Measurements from ENCODE around the gene NUP93. TPM values are rescaled to one million over a fixed set of nuclear protein-coding genes. Genes with fewer than 3 reads are reported as not detected.

Gene NUP93
- total RNA-seq, 1 experiment from 2014 or later, result 144 TPM

DNA sequence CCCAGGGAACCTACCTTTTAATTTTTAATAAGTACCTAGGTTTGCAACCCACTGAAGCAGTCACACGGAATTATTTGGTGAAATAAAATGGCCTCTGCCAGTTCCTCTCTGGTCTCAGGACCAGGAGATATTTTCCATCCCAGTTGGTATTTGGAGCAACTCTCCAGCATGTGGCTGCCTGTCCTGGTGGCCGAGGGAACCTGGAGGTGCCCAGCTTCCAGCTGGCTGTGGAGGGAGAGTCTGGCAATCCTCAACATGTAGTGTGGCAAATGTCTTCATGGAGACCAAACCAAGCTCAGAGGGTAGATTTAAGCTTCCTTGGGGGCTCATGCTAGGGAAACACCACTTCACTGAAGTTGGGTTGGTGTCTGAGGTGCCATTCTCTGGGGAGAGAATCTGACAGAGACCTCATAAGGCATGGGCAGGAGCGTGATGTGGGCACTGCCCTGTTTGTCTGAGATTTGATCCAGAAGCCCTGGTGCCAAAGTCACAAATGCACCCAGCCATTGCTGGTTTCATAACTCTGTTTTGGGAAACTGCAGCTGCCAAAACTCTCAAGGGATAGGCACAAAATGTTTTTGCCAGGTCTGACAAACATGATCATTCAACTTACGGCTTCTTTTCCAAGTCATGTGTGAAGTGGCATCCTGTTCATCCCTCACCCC lies 44.9 kb upstream of the NUP93 start:
- no TSS peak for BruUV-seq (replicated peaks)
- no peaks in the 10 kb centered on the region for H3K36me3 ChIP-seq (ENCODE audit: control insufficient read depth in 1 of 2, insufficient read depth in 2 of 2, low read length in 2 of 2)
- DNase-seq (ENCODE audit: low read depth, low spot score) (no peak), ATAC-seq (no peak)
- ChIA-PET CTCF (no interaction called here), POLR2A (no interaction called here), RAD21 (ENCODE audit: low non-redundant PET in 1 of 2, low total read pairs in 2 of 2, uncharacterized antibody in 2 of 2, unreplicated experiment in 2 of 2) (no interaction called here)
- H3K27ac ChIP-seq (ENCODE audit: low read depth, low read length), result no peak overlapping the region
- no peaks in the 10 kb centered on the region for H3K79me2 ChIP-seq (ENCODE audit: insufficient read depth, low read length)
- no peaks in the 10 kb centered on the region for H3K27me3 ChIP-seq (ENCODE audit: insufficient read depth, low read length)
- no peak overlapping the region for H3K9ac ChIP-seq (ENCODE audit: low read length)
- no peaks in the 10 kb centered on the region for H3K9me3 ChIP-seq (ENCODE audit: control insufficient read depth in 1 of 2, insufficient read depth in 1 of 2, low read depth in 1 of 2, low read length in 2 of 2)
- peaks cover 18 to 36% of the 10 kb centered on the region in 2 experiments for H3K4me1 ChIP-seq (ENCODE audit: control insufficient read depth in 1 of 2, insufficient read depth in 2 of 2, low read length in 2 of 2)
- no peaks in the 10 kb centered on the region for H4K20me1 ChIP-seq (ENCODE audit: insufficient read depth)
- no peak overlapping the region for H2AFZ ChIP-seq (ENCODE audit: low read depth, low read length, poor library complexity, severe bottlenecking)
- no peak overlapping the region for H3K4me2 ChIP-seq (ENCODE audit: low read length)
- intact Hi-C loops (cut with micrococcal nuclease), result loop anchor here (5.0 kb wide), 2 partner anchors 58 to 1183 kb away; partner anchors contain the start of gene MT1E
- H3K4me3 ChIP-seq (replicated peaks in 1 of 2; ENCODE audit: low read depth in 1 of 2, low read length in 2 of 2), result no peak overlapping the region
- TF ChIP-seq, protein P1, sequence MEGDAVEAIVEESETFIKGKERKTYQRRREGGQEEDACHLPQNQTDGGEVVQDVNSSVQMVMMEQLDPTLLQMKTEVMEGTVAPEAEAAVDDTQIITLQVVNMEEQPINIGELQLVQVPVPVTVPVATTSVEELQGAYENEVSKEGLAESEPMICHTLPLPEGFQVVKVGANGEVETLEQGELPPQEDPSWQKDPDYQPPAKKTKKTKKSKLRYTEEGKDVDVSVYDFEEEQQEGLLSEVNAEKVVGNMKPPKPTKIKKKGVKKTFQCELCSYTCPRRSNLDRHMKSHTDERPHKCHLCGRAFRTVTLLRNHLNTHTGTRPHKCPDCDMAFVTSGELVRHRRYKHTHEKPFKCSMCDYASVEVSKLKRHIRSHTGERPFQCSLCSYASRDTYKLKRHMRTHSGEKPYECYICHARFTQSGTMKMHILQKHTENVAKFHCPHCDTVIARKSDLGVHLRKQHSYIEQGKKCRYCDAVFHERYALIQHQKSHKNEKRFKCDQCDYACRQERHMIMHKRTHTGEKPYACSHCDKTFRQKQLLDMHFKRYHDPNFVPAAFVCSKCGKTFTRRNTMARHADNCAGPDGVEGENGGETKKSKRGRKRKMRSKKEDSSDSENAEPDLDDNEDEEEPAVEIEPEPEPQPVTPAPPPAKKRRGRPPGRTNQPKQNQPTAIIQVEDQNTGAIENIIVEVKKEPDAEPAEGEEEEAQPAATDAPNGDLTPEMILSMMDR (IDR thresholded peaks at IDR 0.05 in 2 of 3, conservative IDR thresholded peaks at IDR 0.05 in 1 of 3; ENCODE audit: borderline replicate concordance in 1 of 3, insufficient read depth in 1 of 3, low read depth in 2 of 3, low read length in 2 of 3), result no peak
- TF ChIP-seq ELF1 (IDR thresholded peaks at IDR 0.05; ENCODE audit: borderline replicate concordance, low read depth), result no peak
- TF ChIP-seq, protein P2, sequence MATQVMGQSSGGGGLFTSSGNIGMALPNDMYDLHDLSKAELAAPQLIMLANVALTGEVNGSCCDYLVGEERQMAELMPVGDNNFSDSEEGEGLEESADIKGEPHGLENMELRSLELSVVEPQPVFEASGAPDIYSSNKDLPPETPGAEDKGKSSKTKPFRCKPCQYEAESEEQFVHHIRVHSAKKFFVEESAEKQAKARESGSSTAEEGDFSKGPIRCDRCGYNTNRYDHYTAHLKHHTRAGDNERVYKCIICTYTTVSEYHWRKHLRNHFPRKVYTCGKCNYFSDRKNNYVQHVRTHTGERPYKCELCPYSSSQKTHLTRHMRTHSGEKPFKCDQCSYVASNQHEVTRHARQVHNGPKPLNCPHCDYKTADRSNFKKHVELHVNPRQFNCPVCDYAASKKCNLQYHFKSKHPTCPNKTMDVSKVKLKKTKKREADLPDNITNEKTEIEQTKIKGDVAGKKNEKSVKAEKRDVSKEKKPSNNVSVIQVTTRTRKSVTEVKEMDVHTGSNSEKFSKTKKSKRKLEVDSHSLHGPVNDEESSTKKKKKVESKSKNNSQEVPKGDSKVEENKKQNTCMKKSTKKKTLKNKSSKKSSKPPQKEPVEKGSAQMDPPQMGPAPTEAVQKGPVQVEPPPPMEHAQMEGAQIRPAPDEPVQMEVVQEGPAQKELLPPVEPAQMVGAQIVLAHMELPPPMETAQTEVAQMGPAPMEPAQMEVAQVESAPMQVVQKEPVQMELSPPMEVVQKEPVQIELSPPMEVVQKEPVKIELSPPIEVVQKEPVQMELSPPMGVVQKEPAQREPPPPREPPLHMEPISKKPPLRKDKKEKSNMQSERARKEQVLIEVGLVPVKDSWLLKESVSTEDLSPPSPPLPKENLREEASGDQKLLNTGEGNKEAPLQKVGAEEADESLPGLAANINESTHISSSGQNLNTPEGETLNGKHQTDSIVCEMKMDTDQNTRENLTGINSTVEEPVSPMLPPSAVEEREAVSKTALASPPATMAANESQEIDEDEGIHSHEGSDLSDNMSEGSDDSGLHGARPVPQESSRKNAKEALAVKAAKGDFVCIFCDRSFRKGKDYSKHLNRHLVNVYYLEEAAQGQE (IDR thresholded peaks at IDR 0.05; ENCODE audit: low read depth), result no peak
- no peak for TF ChIP-seq EZH2 (IDR thresholded peaks at IDR 0.05)
- TF ChIP-seq JUND (IDR thresholded peaks at IDR 0.05), result no peak
- TF ChIP-seq EZH2phosphoT487 (IDR thresholded peaks at IDR 0.05; ENCODE audit: borderline replicate concordance), result no peak
- TF ChIP-seq, protein P3, sequence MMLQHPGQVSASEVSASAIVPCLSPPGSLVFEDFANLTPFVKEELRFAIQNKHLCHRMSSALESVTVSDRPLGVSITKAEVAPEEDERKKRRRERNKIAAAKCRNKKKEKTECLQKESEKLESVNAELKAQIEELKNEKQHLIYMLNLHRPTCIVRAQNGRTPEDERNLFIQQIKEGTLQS (IDR thresholded peaks at IDR 0.05), result no peak
- TF ChIP-seq ZFX (IDR thresholded peaks at IDR 0.05), result no peak
- TF ChIP-seq ZNF274 (IDR thresholded peaks at IDR 0.05; ENCODE audit: low read depth, low read length), result no peak
- TF ChIP-seq SIN3A (IDR thresholded peaks at IDR 0.05; ENCODE audit: low read depth), result no peak
- TF ChIP-seq, protein P4, sequence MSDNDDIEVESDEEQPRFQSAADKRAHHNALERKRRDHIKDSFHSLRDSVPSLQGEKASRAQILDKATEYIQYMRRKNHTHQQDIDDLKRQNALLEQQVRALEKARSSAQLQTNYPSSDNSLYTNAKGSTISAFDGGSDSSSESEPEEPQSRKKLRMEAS (IDR thresholded peaks at IDR 0.05), result no peak
- TF ChIP-seq SP1 (IDR thresholded peaks at IDR 0.05; ENCODE audit: low read depth), result no peak
- TF ChIP-seq YY1 (IDR thresholded peaks at IDR 0.05; ENCODE audit: extremely low read depth, insufficient replicate concordance, low read depth, low read length), result no peak
- no peak for TF ChIP-seq SRF (IDR thresholded peaks at IDR 0.05; ENCODE audit: low read depth)
- no peak for TF ChIP-seq RAD21 (IDR thresholded peaks at IDR 0.05; ENCODE audit: low read depth)
- TF ChIP-seq, protein P5, sequence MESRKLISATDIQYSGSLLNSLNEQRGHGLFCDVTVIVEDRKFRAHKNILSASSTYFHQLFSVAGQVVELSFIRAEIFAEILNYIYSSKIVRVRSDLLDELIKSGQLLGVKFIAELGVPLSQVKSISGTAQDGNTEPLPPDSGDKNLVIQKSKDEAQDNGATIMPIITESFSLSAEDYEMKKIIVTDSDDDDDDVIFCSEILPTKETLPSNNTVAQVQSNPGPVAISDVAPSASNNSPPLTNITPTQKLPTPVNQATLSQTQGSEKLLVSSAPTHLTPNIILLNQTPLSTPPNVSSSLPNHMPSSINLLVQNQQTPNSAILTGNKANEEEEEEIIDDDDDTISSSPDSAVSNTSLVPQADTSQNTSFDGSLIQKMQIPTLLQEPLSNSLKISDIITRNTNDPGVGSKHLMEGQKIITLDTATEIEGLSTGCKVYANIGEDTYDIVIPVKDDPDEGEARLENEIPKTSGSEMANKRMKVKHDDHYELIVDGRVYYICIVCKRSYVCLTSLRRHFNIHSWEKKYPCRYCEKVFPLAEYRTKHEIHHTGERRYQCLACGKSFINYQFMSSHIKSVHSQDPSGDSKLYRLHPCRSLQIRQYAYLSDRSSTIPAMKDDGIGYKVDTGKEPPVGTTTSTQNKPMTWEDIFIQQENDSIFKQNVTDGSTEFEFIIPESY (IDR thresholded peaks at IDR 0.05; ENCODE audit: extremely low read depth, insufficient replicate concordance, low read length), result no peak
- TF ChIP-seq POLR2AphosphoS5 (IDR thresholded peaks at IDR 0.05; ENCODE audit: low read depth, low read length), result no peak
- no peak for TF ChIP-seq FOSL1 (IDR thresholded peaks at IDR 0.05; ENCODE audit: low read depth)
- TF ChIP-seq TCF7L2 (IDR thresholded peaks at IDR 0.05; ENCODE audit: borderline replicate concordance, extremely low read depth, insufficient read depth, insufficient read length), result no peak
- no peak for TF ChIP-seq CEBPB (IDR thresholded peaks at IDR 0.05; ENCODE audit: low read depth)
- H3K9me2 ChIP-seq (ENCODE audit: insufficient read depth), result no peaks in the 10 kb centered on the region

Measured in HCT116 (cell line).